HG02884 (cell line): ENCODE data around the gene DTX4.

Source experiments
- ATAC-seq: cut with Tn5 transposase; IDR thresholded peaks from one replicate; pipeline ENCODE4 v1.9.1; 2021; ENCODE audit warnings: mild to moderate bottlenecking, moderate library complexity; ENCODE audit not compliant: unreplicated experiment

The DTX4 gene

GRCh38 chr11:59216641-59217564, 45.0 kb downstream of the DTX4 start:
- peak; percentile 77 for ATAC-seq

GRCh38 chr11:59218319-59218718, 46.4 kb downstream of the DTX4 start:
- ATAC-seq: no peak

GRCh38 chr11:59218893-59219292, 47.0 kb downstream of the DTX4 start:
- ATAC-seq: no peak

- no peak for ATAC-seq
These were observed 47.9 kb downstream of the DTX4 start for GRCh38 chr11:59219836-59220235.

- no peak for ATAC-seq
These were observed 49.5 kb downstream of the DTX4 start for GRCh38 chr11:59221441-59221840.

GRCh38 chr11:59222464-59223060, 50.6 kb downstream of the DTX4 start:
- no peak for ATAC-seq

GRCh38 chr11:59223177-59223576, 51.2 kb downstream of the DTX4 start:
- ATAC-seq: no peak

GRCh38 chr11:59223611-59224010, 51.7 kb downstream of the DTX4 start:
- ATAC-seq: no peak

- peak; percentile 37 for ATAC-seq
These were observed 52.5 kb downstream of the DTX4 start for GRCh38 chr11:59224351-59224928.

- ATAC-seq: peak; percentile 45
These were observed 53.1 kb downstream of the DTX4 start for GRCh38 chr11:59225017-59225416.

- ATAC-seq: no peak
These were observed 54.5 kb downstream of the DTX4 start for GRCh38 chr11:59226396-59226795.

- ATAC-seq: no peak
These were observed 68.4 kb downstream of the DTX4 start for GRCh38 chr11:59240322-59240721.

- ATAC-seq: no peak
These were observed 71.7 kb downstream of the DTX4 start for GRCh38 chr11:59243633-59244032.

- no peak for ATAC-seq
These were observed 75.7 kb downstream of the DTX4 start for GRCh38 chr11:59247531-59248227.

GRCh38 chr11:59249535-59249934, 77.6 kb downstream of the DTX4 start:
- no peak for ATAC-seq

GRCh38 chr11:59253001-59253400, 81.1 kb downstream of the DTX4 start:
- no peak for ATAC-seq

GRCh38 chr11:59254286-59254685, 82.4 kb downstream of the DTX4 start:
- no peak for ATAC-seq

GRCh38 chr11:59255281-59255680, 83.3 kb downstream of the DTX4 start:
- ATAC-seq: no peak
